Neural progenitor cell (in vitro differentiated cells): ENCODE data around the gene TBK1.

Experiments used
- EZH2 ChIP-seq: fragments of 200-600 bp; sonication (generic); IDR thresholded peaks from 2 replicates; pipeline ENCODE4 v1.6.1; 2017; ENCODE audit warnings: antibody characterized with exemption, mild to moderate bottlenecking, moderate library complexity
- EZH2phosphoT487 ChIP-seq: fragments of 200-600 bp; sonication (generic); IDR thresholded peaks from 2 replicates; pipeline ENCODE4 v1.6.1; 2017; ENCODE audit warnings: antibody characterized with exemption
- TF ChIP-seq, protein P1 (sequence below): fragments of 200-600 bp; sonication (generic); IDR thresholded peaks from 2 replicates; pipeline ENCODE4 v1.5.1; 2017; ENCODE audit warnings: antibody characterized with exemption, mild to moderate bottlenecking

DNA sequence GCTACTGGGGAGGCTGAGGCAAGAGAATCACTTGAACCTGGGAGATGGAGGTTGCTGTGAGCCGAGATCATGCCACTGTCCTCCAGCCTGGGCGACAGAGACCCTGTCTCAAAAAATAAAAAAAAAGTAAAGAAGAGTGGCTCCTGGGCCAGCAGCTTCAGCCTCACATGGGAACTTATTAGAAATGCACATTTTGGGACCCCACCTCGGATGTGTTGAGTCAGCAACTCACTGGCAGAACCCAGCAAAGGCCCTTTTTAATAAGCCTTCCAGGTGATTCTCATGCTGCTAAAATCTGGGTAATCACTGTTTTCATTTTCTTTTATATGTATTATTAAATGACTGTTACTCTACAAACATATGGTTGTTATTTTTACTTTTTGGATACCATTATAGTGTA is 41.6 kb downstream of the TBK1 start:
- TF ChIP-seq, protein P1, sequence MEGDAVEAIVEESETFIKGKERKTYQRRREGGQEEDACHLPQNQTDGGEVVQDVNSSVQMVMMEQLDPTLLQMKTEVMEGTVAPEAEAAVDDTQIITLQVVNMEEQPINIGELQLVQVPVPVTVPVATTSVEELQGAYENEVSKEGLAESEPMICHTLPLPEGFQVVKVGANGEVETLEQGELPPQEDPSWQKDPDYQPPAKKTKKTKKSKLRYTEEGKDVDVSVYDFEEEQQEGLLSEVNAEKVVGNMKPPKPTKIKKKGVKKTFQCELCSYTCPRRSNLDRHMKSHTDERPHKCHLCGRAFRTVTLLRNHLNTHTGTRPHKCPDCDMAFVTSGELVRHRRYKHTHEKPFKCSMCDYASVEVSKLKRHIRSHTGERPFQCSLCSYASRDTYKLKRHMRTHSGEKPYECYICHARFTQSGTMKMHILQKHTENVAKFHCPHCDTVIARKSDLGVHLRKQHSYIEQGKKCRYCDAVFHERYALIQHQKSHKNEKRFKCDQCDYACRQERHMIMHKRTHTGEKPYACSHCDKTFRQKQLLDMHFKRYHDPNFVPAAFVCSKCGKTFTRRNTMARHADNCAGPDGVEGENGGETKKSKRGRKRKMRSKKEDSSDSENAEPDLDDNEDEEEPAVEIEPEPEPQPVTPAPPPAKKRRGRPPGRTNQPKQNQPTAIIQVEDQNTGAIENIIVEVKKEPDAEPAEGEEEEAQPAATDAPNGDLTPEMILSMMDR: no peak
- TF ChIP-seq EZH2: no peak
- no peak for TF ChIP-seq EZH2phosphoT487
